B cell (primary cell): ENCODE results near the gene FOXN1. TPM values are rescaled to one million over a fixed set of nuclear protein-coding genes. Genes with fewer than 3 reads are reported as not detected.
"Not testable (repeated sequence)": the region's sequence is repeated elsewhere in the genome, so short reads cannot be mapped to it uniquely, and the experiment has no call there.

Experiments used
- ATAC-seq: fragments of 200-7000 bp; cut with Tn5 transposase; one replicate; pipeline ENCODE4 v1.10.0; 2021; ENCODE audit warnings: low read depth, mild to moderate bottlenecking, moderate number of reproducible peaks, moderate library complexity
- CTCF ChIA-PET: fragments of 350-600 bp; sonication (Branson Sonifier 250); formaldehyde crosslinking; loops from one replicate; lab custom pipeline; 2021; ENCODE audit warnings: antibody characterized with exemption, inconsistent platforms; lab: Charles Lee
- POLR2A ChIA-PET: fragments of 350-600 bp; sonication (Branson Sonifier 250); formaldehyde crosslinking; loops from one replicate; lab custom pipeline; 2021; ENCODE audit warnings: antibody characterized with exemption; lab: Charles Lee
- DNase-seq: peaks from one replicate; pipeline ENCODE4 v3.0.0; 2013
- H2AFZ ChIP-seq: 2 replicates; pipeline ENCODE4 v1.6.1; 2012; ENCODE audit warnings: mild to moderate bottlenecking, low read depth, low read length; ENCODE audit not compliant: insufficient read depth, poor library complexity, severe bottlenecking
- H3K27ac ChIP-seq, 2 donors: 1 replicate in 1 of 2; 2 replicates in 1 of 2; pipeline ENCODE4 v1.5.1; 2012 to 2013; ENCODE audit warnings: low read length in 2 of 2, mild to moderate bottlenecking in 2 of 2, moderate library complexity in 1 of 2
- H3K27me3 ChIP-seq, 4 experiments: fragments of 200-600 bp in 1 of 4; sonication (generic) in 1 of 4; replicated peaks in 1 of 4; 1 replicate in 2 of 4; 2 replicates in 2 of 4; pipeline versions ENCODE4 v1.6.1 to v1.7.0; 2013 to 2016; ENCODE audit warnings: low read length in 3 of 4, mild to moderate bottlenecking in 2 of 4, mixed read lengths in 1 of 4, moderate library complexity in 1 of 4; ENCODE audit not compliant: insufficient read depth in 4 of 4, control insufficient read depth in 3 of 4; ENCODE audit errors: control extremely low read depth in 1 of 4
- H3K36me3 ChIP-seq, 2 experiments: replicated peaks in 1 of 2; 1 replicate in 1 of 2; 2 replicates in 1 of 2; pipeline versions ENCODE4 v1.6.1 to v1.7.1; 2013; ENCODE audit warnings: low read length in 1 of 2; ENCODE audit not compliant: insufficient read depth in 2 of 2, control insufficient read depth in 1 of 2; ENCODE audit errors: control extremely low read depth in 1 of 2, extremely low read depth in 1 of 2
- H3K4me1 ChIP-seq, 2 donors: fragments of 200-600 bp in 1 of 2; sonication (generic) in 1 of 2; 1 replicate in 1 of 2; 2 replicates in 1 of 2; pipeline versions ENCODE4 v1.5.1 to v1.6.1; 2013 to 2017; ENCODE audit warnings: low read length in 2 of 2; ENCODE audit not compliant: control insufficient read depth in 2 of 2, insufficient read depth in 2 of 2
- H3K4me2 ChIP-seq: replicated peaks from 2 replicates; pipeline ENCODE3; 2012; ENCODE audit warnings: mild to moderate bottlenecking, low read depth, low read length; ENCODE audit not compliant: poor library complexity, severe bottlenecking
- H3K4me3 ChIP-seq, 5 experiments: fragments of 200-600 bp in 1 of 5; sonication (generic) in 1 of 5; 1 replicate in 3 of 5; 2 replicates in 2 of 5; pipeline versions ENCODE4 v1.5.1 to v1.7.0; 2011 to 2016; ENCODE audit warnings: low read length in 4 of 5, mild to moderate bottlenecking in 4 of 5, low read depth in 2 of 5, control low read depth in 1 of 5, moderate library complexity in 1 of 5; ENCODE audit not compliant: insufficient read depth in 1 of 5; ENCODE audit errors: control extremely low read depth in 1 of 5, extremely low read depth in 1 of 5
- H3K79me2 ChIP-seq: fragments of 200-600 bp; sonication (generic); one replicate; pipeline ENCODE4 v1.6.0; 2016; ENCODE audit warnings: low read length; ENCODE audit not compliant: control insufficient read depth, insufficient read depth
- H3K9ac ChIP-seq: fragments of 200-600 bp; sonication (generic); 2 replicates; pipeline ENCODE4 v1.6.1; 2017; ENCODE audit warnings: mild to moderate bottlenecking, low read length, moderate library complexity
- H3K9me3 ChIP-seq, 3 donors: one replicate each; pipeline versions ENCODE4 v1.6.1 to v1.7.1; 2013; ENCODE audit warnings: low read length in 2 of 3; ENCODE audit not compliant: control insufficient read depth in 2 of 3, insufficient read depth in 1 of 3; ENCODE audit errors: control extremely low read depth in 1 of 3
- H4K20me1 ChIP-seq: 2 replicates; pipeline ENCODE4 v1.6.0; 2012; ENCODE audit warnings: mild to moderate bottlenecking, low read length; ENCODE audit not compliant: insufficient read depth, control insufficient read depth, poor library complexity, severe bottlenecking
- H3K27ac Mint-ChIP-seq: one replicate; pipeline ENCODE4 v1.8.0; 2021; ENCODE audit warnings: mixed read lengths
- H3K27me3 Mint-ChIP-seq: one replicate; pipeline ENCODE4 v1.8.0; 2021; ENCODE audit warnings: mixed read lengths
- H3K4me1 Mint-ChIP-seq: one replicate; pipeline ENCODE4 v1.8.0; 2021; ENCODE audit warnings: mixed read lengths
- H3K4me3 Mint-ChIP-seq: one replicate; pipeline ENCODE4 v1.8.0; 2021; ENCODE audit warnings: mixed read lengths
- H3K9me3 Mint-ChIP-seq: one replicate; pipeline ENCODE4 v1.8.0; 2022; ENCODE audit warnings: mixed read lengths; ENCODE audit not compliant: insufficient read depth
- CTCF ChIP-seq: fragments of 200-600 bp; IDR thresholded peaks from one replicate; pipeline ENCODE4 v1.8.0; 2022; ENCODE audit warnings: antibody characterized with exemption, mild to moderate bottlenecking
- EZH2 ChIP-seq: IDR thresholded peaks from 2 replicates; pipeline ENCODE4 v1.6.1; 2012; ENCODE audit warnings: borderline replicate concordance, low read depth, mild to moderate bottlenecking, moderate library complexity, low read length; ENCODE audit not compliant: insufficient read depth, poor library complexity, severe bottlenecking
- WGBS: methylation state at CpG from one replicate; pipeline ENCODE4 v1.1.5; 2013; ENCODE audit warnings: missing lambda C conversion rate; ENCODE audit not compliant: insufficient coverage; 5-methylcytosine and 5-hydroxymethylcytosine counted together
- intact Hi-C: fragments of 100-400 bp; cut with micrococcal nuclease; formaldehyde crosslinking; loops from one replicate; pipeline ENCODE4 v1.10.0; 2022
- polyA plus RNA-seq: library from polyadenylated mRNA; depleted of rRNA; stranded (reverse); fragments of >200 nt; gene quantifications from 2 replicates; pipeline ENCODE4 v1.2.3, GENCODE V29; 2012
- total RNA-seq, 2 donors: library from RNA; stranded (reverse); fragments of 120-200 nt in 1 of 2; gene quantifications; 1 replicate in 1 of 2; 2 replicates in 1 of 2; pipeline versions ENCODE4 v1.2.3 to v1.2.4, GENCODE V29; 2013 to 2022

Gene FOXN1
- total and polyA plus RNA-seq, 2 donors (not counting 1 experiment from before 2014, with no cell fraction given) = not detected

- H3K27me3 Mint-ChIP-seq, H3K9me3 Mint-ChIP-seq, ATAC-seq, DNase-seq, H3K4me3 ChIP-seq, H3K36me3 ChIP-seq, H3K27ac ChIP-seq, H3K27me3 ChIP-seq, H3K9ac ChIP-seq, H4K20me1 ChIP-seq, H2AFZ ChIP-seq, H3K9me3 ChIP-seq: not testable (repeated sequence)
- peak overlapping the region; percentile 57 for H3K27ac Mint-ChIP-seq
- peaks cover 18 to 30% of the 10 kb centered on the region in 2 donors for H3K4me1 ChIP-seq
- WGBS = no CpG with 5 or more reads among the region's 3 CpGs
- intact Hi-C loops = loop anchor here (10.0 kb wide), 1 partner anchor 139 kb away; the partner anchor contains the start of genes PROCA1, RAB34 and RPL23A
- H3K4me1 Mint-ChIP-seq = peaks cover 33% of the 10 kb centered on the region
- peaks cover 55% of the 10 kb centered on the region for H3K79me2 ChIP-seq
- CTCF ChIA-PET = interaction anchor here (1.3 kb wide), 1 partner anchor 83 kb away, joined by 4 read pairs; no protein-coding TSS in a partner anchor
- POLR2A ChIA-PET = interaction anchor here (1.7 kb wide), 1 partner anchor 24 kb away, joined by 4 read pairs; the partner anchor contains the start of gene UNC119
- H3K4me3 Mint-ChIP-seq = peak overlapping the region; percentile 85
- peak overlapping the region; percentile 32 for H3K4me2 ChIP-seq
Measured at GRCh38 chr17:28576016-28576415, 69.9 kb downstream of the FOXN1 start.

- peak; percentile 97 for DNase-seq
Measured at GRCh38 chr17:28576758-28577465, 70.8 kb downstream of the FOXN1 start, which contains the start of gene ALDOC. Gene ALDOC, minus strand, starts transcription at chr17:28576895. Its CDS starts 1,363 bp downstream, at chr17:28575532.

More at GRCh38 chr17:28576758-28577465, 70.8 kb downstream of the FOXN1 start, which contains the start of gene ALDOC:
- Mint-ChIP-seq H3K4me1 (peaks cover 26% of the 10 kb centered on the region), H3K4me3 (peak within 1 kb of the TSS; percentile 85), H3K27me3 (no peaks in the 10 kb centered on the region), H3K27ac (peak within 1 kb of the TSS; percentile 93), H3K9me3 (no peaks in the 10 kb centered on the region)
- ChIA-PET POLR2A (interaction anchor here (0.6 to 1.7 kb wide), 7 partner anchors 11 to 57 kb away, joined by 3 to 8 read pairs (median 4); partner anchors contain the start of genes SPAG5 and UNC119), CTCF (interaction anchor here (0.9 to 2.5 kb wide), 6 partner anchors 10 to 150 kb away, joined by 3 to 6 read pairs (median 3); partner anchors contain the start of gene TLCD1)
- peak; percentile 100 for ATAC-seq
- H3K79me2 ChIP-seq = peaks cover 46% of the 10 kb centered on the region
- H4K20me1 ChIP-seq = no peaks in the 10 kb centered on the region
- peak within 1 kb of the TSS; percentile 87 for H2AFZ ChIP-seq
- H3K4me2 ChIP-seq = peak within 1 kb of the TSS; percentile 85
- peaks cover 16 to 27% of the 10 kb centered on the region in 2 donors for H3K4me1 ChIP-seq
- intact Hi-C loops = loop anchor here (1.0 to 10.0 kb wide), 4 partner anchors 22 to 138 kb away; partner anchors contain the start of genes PROCA1, RAB34, RPL23A and SPAG5
- WGBS = 4% methylated on average over 20 of the region's 26 CpGs
- peak within 1 kb of the TSS; percentile 62 for H3K9ac ChIP-seq
- peak within 1 kb of the TSS; percentile 34 to 72 for H3K27ac ChIP-seq
- H3K36me3 ChIP-seq = peaks cover 0 to 3% of the 10 kb centered on the region in 2 experiments
- H3K4me3 ChIP-seq = peak within 1 kb of the TSS in 4 of 5 experiments; percentile 36 to 58 (median 48)
- H3K9me3 ChIP-seq = no peaks in the 10 kb centered on the region
- TF ChIP-seq EZH2 = no peak
- no peak for TF ChIP-seq CTCF
- no peaks in the 10 kb centered on the region for H3K27me3 ChIP-seq
